CD4-positive, alpha-beta T cell treated with Interleukin-2 at 100 ng/mL for 4 hours (primary cell): ENCODE data around the gene TSKS.
A peak's percentile ranks its signal among the peaks of the same experiment; 100 is the strongest.
"Not testable (repeated sequence)": the region's sequence is repeated elsewhere in the genome, so short reads cannot be mapped to it uniquely, and the experiment has no call there.

Experiments
- DNase-seq: peaks from one replicate; pipeline ENCODE4 v3.0.0-alpha.2; 2020; ENCODE audit warnings: low spot score

TSKS gene

GRCh38 chr19:49766930-49767299 lies 3.8 kb upstream of the TSKS start, which contains the start of gene AP2A1:
Gene AP2A1, plus strand, starts transcription at chr19:49767001. Its CDS starts 133 bp downstream, at chr19:49767134.
- DNase-seq = no peak

DNA sequence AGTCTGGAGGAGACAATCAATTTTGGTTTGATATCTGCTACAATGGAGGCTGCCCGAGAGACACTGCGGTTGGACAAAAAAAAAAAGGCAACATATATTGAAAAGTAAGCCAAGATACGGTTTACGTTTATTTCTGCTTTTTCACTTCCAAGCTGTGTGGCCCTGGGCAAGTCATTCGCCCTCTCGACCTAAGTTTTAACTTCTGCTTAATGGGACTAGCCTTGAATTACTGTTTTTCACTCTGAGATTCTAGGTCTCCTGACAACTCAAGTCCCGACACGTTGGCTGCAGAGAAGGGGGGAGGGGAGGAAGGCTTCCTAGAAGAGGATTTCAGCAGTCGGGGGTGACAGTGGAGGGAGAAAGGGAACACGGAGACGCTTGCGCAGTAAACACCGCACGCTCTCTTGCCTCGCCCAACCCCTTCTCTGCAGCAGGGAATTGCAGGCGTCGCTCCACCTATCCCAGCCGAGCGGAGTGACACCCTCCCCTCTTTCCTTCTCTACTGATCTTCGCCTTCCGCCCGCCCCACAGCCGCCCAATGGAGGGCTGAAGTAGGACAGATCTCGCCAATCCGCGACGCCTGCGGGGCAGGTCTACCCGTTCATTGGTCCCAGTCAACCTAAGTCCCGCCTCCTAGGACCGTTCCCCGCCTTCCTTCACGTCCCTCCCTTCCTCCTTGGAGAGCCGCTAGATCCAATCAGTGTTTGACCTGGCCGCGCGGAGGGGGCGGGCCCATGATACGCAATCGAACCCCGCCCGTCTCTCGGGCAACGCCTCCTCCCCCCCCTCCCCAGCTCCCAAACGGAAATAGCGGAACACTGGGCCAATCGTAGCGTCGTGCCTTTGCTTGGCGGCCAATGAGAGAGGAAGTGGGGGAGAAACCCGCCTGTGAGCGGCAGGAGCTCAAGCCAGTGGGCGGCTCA lies 3.2 kb upstream of the TSKS start:
- DNase-seq = peak; percentile 100

GRCh38 chr19:49764341-49764740 lies 1.2 kb upstream of the TSKS start:
- no peak for DNase-seq

GRCh38 chr19:49761625-49762311 lies 1.3 kb downstream of the TSKS start:
- DNase-seq = no peak

GRCh38 chr19:49761249-49761624 lies 1.9 kb downstream of the TSKS start:
- DNase-seq = no peak

DNA sequence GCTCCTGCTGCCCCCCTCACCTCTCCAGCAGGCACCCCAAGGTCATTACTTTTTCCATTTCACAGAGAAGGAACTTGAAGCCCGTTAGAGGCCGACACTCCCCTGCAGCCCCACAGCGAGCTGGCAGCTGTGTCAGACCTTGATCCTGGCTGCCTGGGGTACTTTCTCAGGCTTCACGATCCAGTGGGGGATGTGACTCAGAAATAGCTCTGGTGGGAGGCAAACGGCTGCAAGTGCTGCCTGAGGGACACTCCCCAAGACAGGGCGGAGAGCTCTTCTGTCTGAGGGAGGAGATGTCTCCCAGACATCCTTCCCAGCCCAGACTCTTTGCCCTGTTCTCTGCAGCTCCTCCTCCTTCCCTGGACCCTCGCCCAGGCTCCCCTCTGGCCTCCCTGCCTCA lies 4.8 kb downstream of the TSKS start:
- no peak for DNase-seq

DNA sequence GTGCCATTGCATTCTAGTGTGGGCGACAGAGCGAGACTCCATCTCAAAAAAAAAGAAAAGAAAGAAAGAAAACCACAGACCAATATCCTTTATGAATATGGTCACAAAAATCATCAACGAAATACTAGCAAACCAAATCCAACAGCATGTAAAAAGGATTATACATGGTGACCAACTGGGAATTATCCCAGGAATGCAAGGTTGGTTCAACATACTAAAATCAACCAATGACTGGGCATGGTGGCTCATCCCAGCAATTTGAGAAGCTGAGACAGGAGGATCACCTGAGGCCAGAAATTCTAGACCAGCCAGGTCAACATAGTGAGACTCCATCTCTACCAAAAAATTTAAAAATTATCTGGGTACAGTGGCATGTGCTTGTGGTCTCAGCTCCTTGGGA lies 7.2 kb downstream of the TSKS start:
- DNase-seq = no peak

GRCh38 chr19:49752701-49753100 lies 10.4 kb downstream of the TSKS start:
- no peak for DNase-seq

GRCh38 chr19:49749771-49750170 lies 13.3 kb downstream of the TSKS start:
- DNase-seq = no peak

- no peak for DNase-seq
These were observed 13.9 kb downstream of the TSKS start for GRCh38 chr19:49749055-49749716.

- peak; percentile 39 for DNase-seq
These were observed 16.7 kb downstream of the TSKS start for GRCh38 chr19:49746206-49746958.

DNA sequence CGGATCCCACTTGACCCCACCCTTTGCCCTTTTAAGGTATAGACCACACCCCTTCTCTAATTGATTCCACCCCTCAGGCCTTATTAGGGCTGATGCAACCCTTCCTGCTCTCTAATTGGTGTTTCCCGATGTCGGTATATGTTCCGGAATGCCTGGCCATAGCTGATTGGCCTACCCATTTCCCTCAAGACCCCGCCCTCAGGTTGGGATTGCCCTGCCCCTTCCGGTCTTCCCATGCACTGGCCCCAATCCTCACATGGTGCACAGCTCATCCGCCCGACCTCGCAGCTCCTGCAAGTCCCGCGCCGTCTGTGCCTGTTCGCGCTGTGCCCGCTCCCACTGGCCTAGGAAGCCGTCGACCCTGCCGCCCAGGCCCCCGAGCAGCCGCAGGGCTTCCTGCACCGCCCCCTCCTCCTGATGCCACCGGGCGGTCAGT lies 18.1 kb downstream of the TSKS start:
- no peak for DNase-seq

GRCh38 chr19:49741210-49741844 lies 21.8 kb downstream of the TSKS start:
- DNase-seq = no peak

DNA sequence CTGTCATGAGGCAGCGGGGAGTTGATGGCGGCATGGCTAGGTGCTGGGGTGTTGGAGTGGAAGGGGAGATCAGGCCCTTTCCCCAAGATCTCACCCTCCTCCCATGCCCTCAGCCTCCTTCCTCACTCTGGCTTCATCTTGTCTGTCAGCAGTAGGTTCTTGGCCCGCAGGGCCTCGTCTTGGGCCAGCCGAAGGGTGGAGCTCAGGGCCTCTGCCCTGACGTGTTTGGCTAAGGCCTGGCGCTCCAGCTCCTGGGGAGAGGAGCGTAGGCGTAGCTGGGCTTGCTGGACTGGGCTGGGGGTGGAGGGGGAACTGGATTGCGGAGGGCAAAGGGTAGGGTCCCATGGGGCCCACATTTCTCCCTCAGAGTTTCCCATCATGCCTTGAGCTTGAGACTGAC lies 23.2 kb downstream of the TSKS start:
- DNase-seq = no peak

- no peak for DNase-seq
These were observed 24.0 kb downstream of the TSKS start for GRCh38 chr19:49739098-49739497.

GRCh38 chr19:49738268-49738667 lies 24.8 kb downstream of the TSKS start:
- DNase-seq = no peak

GRCh38 chr19:49730166-49730565 lies 32.9 kb downstream of the TSKS start:
- DNase-seq = no peak

DNA sequence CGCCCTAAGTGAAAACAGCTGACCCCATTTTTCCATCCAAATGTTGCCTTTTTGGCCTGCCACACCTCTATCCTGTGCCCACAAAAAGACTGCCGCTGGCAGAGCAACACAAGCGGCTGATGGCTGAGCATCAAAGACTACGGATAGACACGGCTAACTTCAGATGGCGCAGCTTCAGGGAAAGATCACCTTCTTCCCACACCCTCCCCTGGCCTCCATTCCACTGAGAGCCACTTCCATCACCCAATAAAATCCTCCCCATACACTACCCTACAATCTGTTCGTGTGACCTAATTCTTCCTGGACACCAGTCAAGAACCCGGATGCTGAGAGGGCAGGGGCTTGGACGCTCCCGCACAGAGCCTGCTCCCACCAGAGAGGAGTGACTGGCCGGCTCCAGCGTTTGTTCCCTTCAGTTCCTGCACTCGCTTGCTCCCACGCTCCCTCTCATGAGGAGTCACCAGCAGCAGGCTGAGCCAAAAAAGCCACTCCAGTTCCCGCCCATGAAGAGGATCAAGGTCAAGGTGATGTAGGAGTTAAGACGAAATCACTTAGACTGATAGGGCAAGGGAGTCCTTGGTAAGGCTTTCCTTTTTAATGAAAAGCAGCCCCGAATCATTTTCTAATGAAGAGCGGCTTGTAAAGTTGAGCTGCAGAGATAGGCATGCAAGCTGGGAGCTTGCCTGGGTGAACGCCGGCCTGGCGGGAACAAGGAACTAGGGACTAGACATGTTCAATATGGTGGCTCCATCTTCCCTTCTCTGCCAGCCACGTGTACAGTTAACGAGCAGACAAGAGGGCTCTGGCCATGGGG lies 35.7 kb downstream of the TSKS start:
- DNase-seq = no peak

GRCh38 chr19:49719420-49719819 lies 43.7 kb downstream of the TSKS start:
- DNase-seq = not testable (repeated sequence)

- no peak for DNase-seq
These were observed 44.1 kb downstream of the TSKS start for GRCh38 chr19:49718991-49719390.

- no peak for DNase-seq
These were observed 44.6 kb downstream of the TSKS start for GRCh38 chr19:49718511-49718910.
